ENCODE results near the gene ACSM6.

Gene ACSM6, protein sequence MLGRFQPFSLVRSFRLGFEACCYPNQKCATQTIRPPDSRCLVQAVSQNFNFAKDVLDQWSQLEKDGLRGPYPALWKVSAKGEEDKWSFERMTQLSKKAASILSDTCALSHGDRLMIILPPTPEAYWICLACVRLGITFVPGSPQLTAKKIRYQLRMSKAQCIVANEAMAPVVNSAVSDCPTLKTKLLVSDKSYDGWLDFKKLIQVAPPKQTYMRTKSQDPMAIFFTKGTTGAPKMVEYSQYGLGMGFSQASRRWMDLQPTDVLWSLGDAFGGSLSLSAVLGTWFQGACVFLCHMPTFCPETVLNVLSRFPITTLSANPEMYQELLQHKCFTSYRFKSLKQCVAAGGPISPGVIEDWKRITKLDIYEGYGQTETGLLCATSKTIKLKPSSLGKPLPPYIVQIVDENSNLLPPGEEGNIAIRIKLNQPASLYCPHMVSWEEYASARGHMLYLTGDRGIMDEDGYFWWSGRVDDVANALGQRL

DNA sequence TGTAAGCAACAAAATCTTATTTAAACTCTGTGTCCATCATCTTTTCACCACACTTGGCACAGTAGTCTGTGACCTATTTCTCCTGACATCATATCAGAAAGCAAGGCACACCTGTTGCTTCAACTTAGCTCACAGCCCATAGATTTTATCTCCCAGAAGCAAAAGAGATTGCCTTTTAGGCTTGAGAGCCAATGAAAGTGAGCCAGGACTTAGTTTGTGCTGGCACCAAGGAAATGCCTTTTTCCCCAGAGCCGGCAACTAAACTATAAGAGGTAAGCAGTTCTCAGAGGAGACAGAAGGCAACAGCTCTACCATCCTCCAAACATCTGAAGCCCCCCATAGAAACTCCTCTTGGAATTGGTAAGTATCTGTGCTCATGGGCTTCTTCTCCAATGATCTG lies at the start of gene ACSM6:
ACSM6 (plus strand) TSS at position 295 of the 400 bp plus-strand sequence. CDS start 248 bp downstream, outside the sequence.
- Mint-ChIP-seq H3K4me3 (no peak within 1 kb of the TSS), H3K27me3 (no peaks in the 10 kb centered on the region), H3K36me3 (peaks cover 0 to 5% of the 10 kb centered on the region in 2 donors), H3K4me1 (no peaks in the 10 kb centered on the region), H3K9me3 (no peaks in the 10 kb centered on the region), H3K27ac (no peak within 1 kb of the TSS)
- DNase-seq (no peak), ATAC-seq (replicated peaks) (no peak)

DNA sequence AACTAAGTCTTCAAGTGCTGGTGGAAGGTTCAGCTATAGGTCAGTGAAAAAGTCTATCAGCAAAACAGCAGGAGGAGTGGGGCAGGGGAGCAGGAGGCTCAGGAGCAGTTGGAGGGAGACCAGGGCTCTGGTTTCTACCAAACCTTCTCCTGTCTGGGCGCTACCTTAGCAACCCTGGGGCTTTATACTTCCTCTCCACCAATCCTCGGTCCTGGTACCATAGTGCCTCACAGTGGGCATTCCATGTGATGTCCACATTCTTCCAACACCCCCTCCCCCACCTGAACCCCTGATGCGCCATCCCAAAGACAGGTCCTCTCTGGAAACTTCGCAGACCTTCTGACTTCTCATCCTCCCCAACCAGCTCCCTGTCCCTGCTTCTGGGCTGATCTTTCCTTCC lies 25.3 kb upstream of the ACSM6 start:
- Mint-ChIP-seq H3K36me3 (peaks cover 21 to 30% of the 10 kb centered on the region in 2 donors), H3K4me3 (no peak overlapping the region), H3K4me1 (no peaks in the 10 kb centered on the region), H3K27ac (no peak overlapping the region), H3K9me3 (peaks cover 6 to 7% of the 10 kb centered on the region in 2 donors), H3K27me3 (no peaks in the 10 kb centered on the region)
- DNase-seq = no peak
- ATAC-seq (replicated peaks) = no peak

DNA sequence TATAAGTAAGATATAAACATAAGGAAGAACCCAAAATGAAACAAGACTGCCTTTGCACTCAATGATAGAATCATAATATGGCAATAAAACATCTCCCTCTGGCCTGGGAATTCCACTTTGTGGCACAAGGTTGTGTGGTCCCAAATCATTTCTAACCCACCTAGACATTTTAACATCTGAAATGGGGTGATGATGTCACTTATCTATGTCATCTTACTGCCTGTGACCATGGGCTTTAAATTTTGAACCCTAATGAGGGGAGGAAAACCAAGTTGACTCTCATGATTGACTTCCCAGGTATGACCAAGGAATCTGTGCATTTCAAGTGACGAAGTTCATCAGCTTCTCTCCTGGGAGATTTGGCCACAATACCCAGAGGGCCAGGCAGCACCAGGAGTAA lies 24.5 kb upstream of the ACSM6 start:
- no peak for DNase-seq
- Mint-ChIP-seq H3K4me1 (no peaks in the 10 kb centered on the region), H3K36me3 (peaks cover 20 to 25% of the 10 kb centered on the region in 2 donors), H3K27me3 (no peaks in the 10 kb centered on the region), H3K27ac (no peak overlapping the region), H3K4me3 (no peak overlapping the region), H3K9me3 (peaks cover 5% of the 10 kb centered on the region in 2 donors)
- no peak for ATAC-seq (replicated peaks)

DNA sequence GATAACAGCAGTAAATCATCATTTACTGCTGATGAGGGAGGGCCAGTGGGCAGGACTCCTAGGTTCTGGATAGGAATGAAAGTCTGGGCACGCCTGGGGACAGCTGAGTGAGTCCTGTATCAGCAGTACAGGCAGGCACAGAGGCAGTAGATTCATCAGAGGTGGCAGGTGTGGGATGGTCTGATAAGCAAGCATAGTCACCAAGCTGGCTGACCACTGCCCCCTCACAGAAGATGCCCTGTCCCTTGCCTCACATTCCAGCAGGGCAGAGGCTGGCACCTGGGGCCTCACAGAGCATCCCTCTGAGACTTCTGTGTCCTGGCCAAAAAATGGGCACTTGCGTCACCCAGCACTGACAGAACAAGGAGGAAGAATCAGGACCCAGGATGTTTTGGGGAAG lies 23.2 kb upstream of the ACSM6 start:
- no peak for DNase-seq
- no peak for ATAC-seq (replicated peaks)
- Mint-ChIP-seq H3K36me3 (peaks cover 20 to 27% of the 10 kb centered on the region in 2 donors), H3K9me3 (peaks cover 5% of the 10 kb centered on the region in 2 donors), H3K27ac (no peak overlapping the region), H3K4me3 (no peak overlapping the region), H3K27me3 (no peaks in the 10 kb centered on the region), H3K4me1 (no peaks in the 10 kb centered on the region)

DNA sequence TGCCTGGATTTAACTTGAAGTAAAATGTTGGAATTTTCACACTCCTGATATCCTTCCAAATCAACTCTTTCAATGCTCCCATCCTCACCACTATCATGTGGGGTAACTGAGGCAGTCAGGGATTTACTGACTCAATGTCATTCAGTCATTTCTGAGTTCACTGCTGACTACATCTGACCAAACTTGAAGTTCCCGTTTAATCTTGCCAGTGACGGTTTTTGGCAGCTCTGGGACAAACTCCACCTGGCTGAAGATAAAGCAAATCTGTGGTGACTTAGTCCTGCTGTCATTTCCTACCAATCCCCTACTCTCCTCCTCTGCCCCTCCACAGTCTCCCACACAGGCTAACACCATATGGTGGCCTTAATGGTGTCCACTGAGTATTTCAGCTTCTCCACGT lies 22.7 kb upstream of the ACSM6 start:
- no peak for DNase-seq
- no peaks in the 10 kb centered on the region for H3K4me1 Mint-ChIP-seq
- no peak for ATAC-seq (replicated peaks)
- H3K27ac Mint-ChIP-seq = no peak overlapping the region
- peaks cover 15 to 24% of the 10 kb centered on the region in 2 donors for H3K36me3 Mint-ChIP-seq
- no peaks in the 10 kb centered on the region for H3K27me3 Mint-ChIP-seq
- H3K4me3 Mint-ChIP-seq = no peak overlapping the region
- H3K9me3 Mint-ChIP-seq = peaks cover 4 to 5% of the 10 kb centered on the region in 2 donors

DNA sequence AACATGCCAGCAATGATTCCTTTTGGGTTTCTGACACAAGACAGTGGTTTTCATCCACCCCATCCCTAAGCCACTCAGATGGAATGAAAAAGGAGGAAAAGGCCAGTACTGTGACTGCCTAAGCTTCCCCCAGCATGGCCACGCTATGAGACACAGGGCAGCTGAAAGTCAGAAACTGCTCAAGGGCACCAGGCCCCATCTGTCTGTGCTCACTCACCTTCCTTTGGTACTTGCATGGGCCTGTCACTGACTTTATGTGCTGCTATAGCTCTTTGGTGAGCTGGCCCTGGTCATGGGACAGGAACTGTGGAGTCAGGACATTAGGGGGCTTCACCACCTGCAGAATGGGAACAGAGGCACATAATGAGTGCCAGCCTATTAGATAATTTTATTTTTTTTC lies 21.2 kb upstream of the ACSM6 start:
- H3K36me3 Mint-ChIP-seq = peaks cover 10 to 19% of the 10 kb centered on the region in 2 donors
- DNase-seq (no peak), ATAC-seq (replicated peaks) (no peak)
- H3K9me3 Mint-ChIP-seq = peaks cover 0 to 6% of the 10 kb centered on the region in 2 donors
- H3K4me3 Mint-ChIP-seq = no peak overlapping the region
- H3K4me1 Mint-ChIP-seq = no peaks in the 10 kb centered on the region
- H3K27me3 Mint-ChIP-seq = no peaks in the 10 kb centered on the region
- no peak overlapping the region for H3K27ac Mint-ChIP-seq

DNA sequence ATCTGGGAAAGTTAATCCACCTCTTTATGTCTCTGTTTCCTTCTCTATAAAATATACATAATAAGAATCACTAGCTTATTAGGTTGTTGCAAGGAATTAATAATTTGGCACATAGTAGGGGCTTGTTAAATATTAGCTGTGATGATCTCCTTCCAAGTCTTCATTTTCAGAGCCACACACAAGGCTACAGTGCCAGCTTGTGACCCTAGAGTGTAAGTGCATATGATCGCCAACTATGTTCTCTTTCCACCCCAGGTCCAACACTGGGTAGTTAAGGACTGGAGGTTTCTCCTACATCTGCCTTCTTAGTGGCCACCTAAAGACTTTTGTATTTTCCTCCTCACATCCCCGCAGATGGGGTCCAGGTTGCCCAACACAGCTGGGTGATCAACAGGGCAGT lies 17.9 kb upstream of the ACSM6 start:
- peaks cover 6 to 13% of the 10 kb centered on the region in 2 donors for H3K36me3 Mint-ChIP-seq
- no peaks in the 10 kb centered on the region for H3K4me1 Mint-ChIP-seq
- ATAC-seq (replicated peaks) = no peak
- H3K4me3 Mint-ChIP-seq = no peak overlapping the region
- no peaks in the 10 kb centered on the region for H3K27me3 Mint-ChIP-seq
- DNase-seq = no peak
- H3K27ac Mint-ChIP-seq = no peak overlapping the region
- H3K9me3 Mint-ChIP-seq = peaks cover 0 to 6% of the 10 kb centered on the region in 2 donors

DNA sequence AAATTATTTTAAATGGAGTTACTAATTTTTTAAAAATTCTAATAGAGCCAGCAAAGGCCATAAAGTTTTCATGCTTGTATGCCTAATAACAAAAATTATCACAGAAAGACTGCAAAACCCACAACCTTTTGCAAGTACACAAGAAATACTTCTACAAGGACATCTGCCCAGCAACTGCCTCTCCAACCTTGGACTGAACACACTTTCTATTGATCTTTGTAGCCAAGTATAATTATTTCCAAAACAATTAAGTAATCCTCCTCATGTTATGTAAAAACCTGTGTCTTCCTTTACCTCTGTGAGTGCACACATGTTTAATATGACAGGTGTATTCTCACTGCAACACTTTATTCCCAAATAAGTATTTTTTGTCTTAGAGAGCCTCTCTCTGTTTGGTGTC lies 16.6 kb upstream of the ACSM6 start:
- no peak overlapping the region for H3K4me3 Mint-ChIP-seq
- DNase-seq (no peak), ATAC-seq (replicated peaks) (no peak)
- H3K36me3 Mint-ChIP-seq = peaks cover 6 to 13% of the 10 kb centered on the region in 2 donors
- no peaks in the 10 kb centered on the region for H3K4me1 Mint-ChIP-seq
- no peak overlapping the region for H3K27ac Mint-ChIP-seq
- no peaks in the 10 kb centered on the region for H3K27me3 Mint-ChIP-seq
- H3K9me3 Mint-ChIP-seq = peaks cover 0 to 6% of the 10 kb centered on the region in 2 donors

DNA sequence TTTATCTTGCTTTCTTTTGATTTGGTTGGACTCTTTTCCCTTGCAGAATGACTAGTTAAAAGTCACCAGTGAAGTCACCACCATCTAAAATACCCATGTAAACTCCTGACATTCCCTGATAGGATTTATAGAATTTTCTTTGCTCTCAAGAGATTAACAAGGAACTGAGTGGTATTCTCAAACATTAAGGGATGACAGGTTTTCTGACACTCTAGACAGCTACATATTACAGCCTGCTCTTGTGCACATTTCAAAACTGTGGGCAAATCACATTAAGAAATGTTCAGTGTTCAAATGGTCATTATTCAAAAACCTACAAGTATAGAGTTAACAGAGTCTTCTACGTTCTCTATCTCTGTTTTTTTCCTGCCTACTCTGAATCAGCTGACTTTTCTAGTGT lies 15.8 kb upstream of the ACSM6 start:
- Mint-ChIP-seq H3K36me3 (peaks cover 6 to 13% of the 10 kb centered on the region in 2 donors), H3K9me3 (peaks cover 0 to 6% of the 10 kb centered on the region in 2 donors), H3K27me3 (no peaks in the 10 kb centered on the region), H3K27ac (no peak overlapping the region), H3K4me3 (no peak overlapping the region), H3K4me1 (no peaks in the 10 kb centered on the region)
- DNase-seq (no peak), ATAC-seq (replicated peaks) (no peak)

DNA sequence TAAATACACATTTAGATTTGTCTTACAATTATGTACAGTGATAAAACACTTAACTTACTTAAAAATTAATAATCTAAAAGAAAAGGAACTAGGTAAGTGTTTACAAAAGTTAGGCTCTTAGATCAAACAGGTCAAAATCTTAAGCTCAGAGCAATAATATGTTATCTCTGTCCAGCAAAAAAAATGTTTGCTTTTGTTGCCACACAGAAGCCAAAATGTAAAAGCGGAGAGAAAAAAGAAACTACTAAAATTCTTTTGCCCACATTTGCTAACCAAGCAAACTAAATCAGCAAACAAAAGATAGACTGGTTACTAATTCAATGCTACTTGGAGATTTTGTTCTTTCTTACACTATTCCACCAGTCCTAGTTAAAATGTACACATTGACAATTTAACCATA lies 15.2 kb upstream of the ACSM6 start:
- no peaks in the 10 kb centered on the region for H3K27me3 Mint-ChIP-seq
- peaks cover under 1 to 2% of the 10 kb centered on the region in 2 donors for H3K4me1 Mint-ChIP-seq
- H3K27ac Mint-ChIP-seq = no peak overlapping the region
- DNase-seq (no peak), ATAC-seq (replicated peaks) (no peak)
- peaks cover 6 to 13% of the 10 kb centered on the region in 2 donors for H3K36me3 Mint-ChIP-seq
- H3K4me3 Mint-ChIP-seq = no peak overlapping the region
- peaks cover 0 to 6% of the 10 kb centered on the region in 2 donors for H3K9me3 Mint-ChIP-seq

DNA sequence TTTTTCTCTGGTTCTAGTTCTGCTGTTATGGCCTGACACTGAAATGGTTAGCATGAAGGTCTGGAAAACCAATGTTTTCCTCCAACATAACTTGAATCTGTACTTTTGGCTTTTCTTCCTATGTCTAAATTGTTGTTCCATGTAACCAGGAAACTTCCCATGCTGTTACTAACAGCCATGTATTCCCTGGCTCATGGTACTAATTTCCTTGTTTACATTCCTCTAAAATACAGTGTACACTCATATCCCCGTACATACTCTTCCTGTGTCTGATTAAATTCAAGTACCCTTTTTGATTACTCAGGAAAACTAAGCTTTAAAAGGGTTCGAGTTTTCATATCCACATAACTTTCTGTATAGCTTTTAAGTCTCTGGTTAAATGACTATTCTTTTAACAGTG lies 12.3 kb upstream of the ACSM6 start:
- DNase-seq (no peak), ATAC-seq (replicated peaks) (no peak)
- H3K9me3 Mint-ChIP-seq = peaks cover 0 to 3% of the 10 kb centered on the region in 2 donors
- H3K27me3 Mint-ChIP-seq = no peaks in the 10 kb centered on the region
- H3K36me3 Mint-ChIP-seq = peaks cover 0 to 4% of the 10 kb centered on the region in 2 donors
- no peak overlapping the region for H3K27ac Mint-ChIP-seq
- no peak overlapping the region for H3K4me3 Mint-ChIP-seq
- H3K4me1 Mint-ChIP-seq = peaks cover 7 to 14% of the 10 kb centered on the region in 2 donors

DNA sequence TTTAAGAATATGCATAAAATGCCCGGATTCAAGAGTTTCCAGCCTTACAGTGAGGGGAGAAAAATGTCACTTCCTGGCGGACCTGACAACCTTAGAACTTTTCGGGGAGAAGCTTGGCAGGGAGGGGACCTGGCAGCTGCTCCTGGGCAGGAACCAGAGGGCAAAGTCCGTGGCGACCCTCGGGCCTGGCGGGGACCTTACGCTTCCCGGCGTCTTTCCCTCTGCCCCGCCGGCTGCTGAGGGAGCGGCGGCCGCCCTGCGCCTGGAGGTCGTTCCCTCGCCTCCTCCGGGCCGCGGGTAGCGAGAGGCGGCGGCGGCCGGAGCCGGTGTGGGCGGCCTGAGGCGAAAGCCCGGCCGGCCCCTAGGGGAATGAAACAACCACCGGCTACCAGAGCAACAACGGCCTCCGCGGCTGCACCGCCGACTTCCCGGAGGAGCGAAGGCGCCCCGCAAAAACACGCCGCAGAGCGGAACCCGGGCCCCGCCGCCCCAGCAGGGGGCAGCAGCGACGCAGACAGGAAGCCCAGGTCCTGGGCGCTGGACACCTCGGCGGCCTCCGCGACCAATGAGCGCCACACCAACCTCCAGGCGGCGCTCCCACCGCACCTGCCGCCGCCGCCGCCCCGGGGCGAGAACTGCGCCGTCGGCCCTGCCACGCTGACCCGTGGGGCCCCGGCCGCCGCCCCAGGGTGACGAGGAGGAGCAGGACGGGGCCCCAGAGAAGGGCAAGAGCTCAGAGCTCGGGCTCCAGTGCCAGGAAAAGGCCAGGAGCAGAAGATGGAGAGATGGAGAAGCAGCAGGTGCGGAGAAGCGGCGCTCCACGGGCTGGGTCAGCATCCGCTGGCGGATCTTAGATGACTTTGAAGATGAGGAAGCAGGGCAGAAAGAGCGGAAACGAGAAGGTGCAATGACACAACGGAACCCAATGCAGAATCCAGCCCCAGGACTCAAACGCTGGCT lies 10.5 kb upstream of the ACSM6 start:
- peaks cover 7 to 14% of the 10 kb centered on the region in 2 donors for H3K4me1 Mint-ChIP-seq
- H3K4me3 Mint-ChIP-seq = peak overlapping the region; percentile 91 to 92
- ATAC-seq (replicated peaks) (peak; percentile 96 to 97), DNase-seq (peak; percentile 88)
- H3K9me3 Mint-ChIP-seq = peaks cover 0 to 2% of the 10 kb centered on the region in 2 donors
- H3K36me3 Mint-ChIP-seq = peaks cover 0 to 2% of the 10 kb centered on the region in 2 donors
- no peaks in the 10 kb centered on the region for H3K27me3 Mint-ChIP-seq
- peak overlapping the region; percentile 96 for H3K27ac Mint-ChIP-seq

DNA sequence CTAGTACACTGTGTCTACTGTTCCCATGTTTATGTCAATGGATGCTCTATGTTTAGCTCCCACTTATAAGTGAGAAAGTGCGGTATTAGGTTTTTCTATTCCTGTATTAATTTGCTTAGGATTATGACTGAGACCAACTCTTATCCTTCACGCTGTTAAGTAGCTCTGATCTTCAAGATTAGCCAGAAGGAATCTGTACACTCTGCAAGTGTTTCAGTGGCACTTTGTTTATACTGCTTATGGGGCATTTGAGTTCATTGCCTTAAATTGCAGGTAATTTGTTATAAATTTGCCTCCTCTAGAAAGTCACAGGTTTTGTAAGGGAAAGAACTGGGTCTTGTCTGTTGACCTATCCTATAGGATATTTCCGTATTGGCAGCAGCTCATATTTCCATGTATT lies 6.4 kb upstream of the ACSM6 start:
- ATAC-seq (replicated peaks) (no peak), DNase-seq (no peak)
- no peak overlapping the region for H3K27ac Mint-ChIP-seq
- H3K4me1 Mint-ChIP-seq = peaks cover 7 to 14% of the 10 kb centered on the region in 2 donors
- no peak overlapping the region for H3K4me3 Mint-ChIP-seq
- peaks cover 0 to 4% of the 10 kb centered on the region in 2 donors for H3K36me3 Mint-ChIP-seq
- H3K27me3 Mint-ChIP-seq = no peaks in the 10 kb centered on the region
- peaks cover 0 to 2% of the 10 kb centered on the region in 2 donors for H3K9me3 Mint-ChIP-seq

DNA sequence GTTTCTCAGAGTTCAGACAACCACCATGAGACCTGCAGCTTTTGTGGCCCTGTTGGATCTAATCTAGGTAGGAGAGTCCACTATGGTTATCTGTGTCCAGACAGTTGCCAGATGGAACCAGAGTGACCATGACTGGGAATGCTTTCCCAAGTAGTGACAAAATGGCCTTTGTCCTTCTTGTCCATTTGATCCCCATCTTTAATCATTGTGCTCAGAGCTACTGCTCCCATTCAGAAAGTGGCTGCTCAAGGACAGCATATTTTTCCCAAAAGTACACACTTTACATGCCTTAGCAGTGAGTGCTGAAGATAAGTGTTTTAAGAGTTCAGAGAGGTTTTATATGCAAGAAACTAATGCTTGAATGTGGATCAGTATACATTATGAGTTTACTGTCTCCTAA lies 5.4 kb upstream of the ACSM6 start:
- Mint-ChIP-seq H3K36me3 (peaks cover 0 to 6% of the 10 kb centered on the region in 2 donors), H3K4me3 (no peak overlapping the region), H3K9me3 (peaks cover 0 to 2% of the 10 kb centered on the region in 2 donors), H3K27ac (no peak overlapping the region), H3K27me3 (no peaks in the 10 kb centered on the region), H3K4me1 (peaks cover 7 to 14% of the 10 kb centered on the region in 2 donors)
- no peak for ATAC-seq (replicated peaks)
- no peak for DNase-seq
